ENCODE results near the gene BEX5.
"Not testable (repeated sequence)": the region's sequence is repeated elsewhere in the genome, so short reads cannot be mapped to it uniquely, and the experiment has no call there.

Gene BEX5

DNA sequence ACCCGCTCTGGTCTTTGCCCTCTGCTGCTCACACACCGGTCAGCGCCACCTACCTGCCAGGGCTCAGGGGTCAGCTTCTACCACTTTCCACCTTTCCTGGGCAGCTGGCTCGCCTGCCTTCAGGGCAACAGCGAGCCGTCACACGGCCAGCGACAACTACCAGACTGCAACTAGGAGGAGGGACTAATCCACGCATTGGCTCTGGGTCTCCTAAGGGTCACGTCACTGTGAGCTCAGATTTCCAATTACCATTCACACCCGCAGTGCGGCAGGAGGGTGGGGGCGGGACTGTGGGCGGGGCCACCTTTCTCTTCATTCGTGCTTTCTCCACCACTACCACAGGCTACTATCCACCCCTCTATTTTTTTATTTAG, at the start of gene BEX5:
TSS of gene BEX5 (minus strand) at position 172 of the 374 bp plus-strand sequence. CDS start 1,712 bp downstream, outside the sequence.
- peak; percentile 13 for DNase-seq

DNA sequence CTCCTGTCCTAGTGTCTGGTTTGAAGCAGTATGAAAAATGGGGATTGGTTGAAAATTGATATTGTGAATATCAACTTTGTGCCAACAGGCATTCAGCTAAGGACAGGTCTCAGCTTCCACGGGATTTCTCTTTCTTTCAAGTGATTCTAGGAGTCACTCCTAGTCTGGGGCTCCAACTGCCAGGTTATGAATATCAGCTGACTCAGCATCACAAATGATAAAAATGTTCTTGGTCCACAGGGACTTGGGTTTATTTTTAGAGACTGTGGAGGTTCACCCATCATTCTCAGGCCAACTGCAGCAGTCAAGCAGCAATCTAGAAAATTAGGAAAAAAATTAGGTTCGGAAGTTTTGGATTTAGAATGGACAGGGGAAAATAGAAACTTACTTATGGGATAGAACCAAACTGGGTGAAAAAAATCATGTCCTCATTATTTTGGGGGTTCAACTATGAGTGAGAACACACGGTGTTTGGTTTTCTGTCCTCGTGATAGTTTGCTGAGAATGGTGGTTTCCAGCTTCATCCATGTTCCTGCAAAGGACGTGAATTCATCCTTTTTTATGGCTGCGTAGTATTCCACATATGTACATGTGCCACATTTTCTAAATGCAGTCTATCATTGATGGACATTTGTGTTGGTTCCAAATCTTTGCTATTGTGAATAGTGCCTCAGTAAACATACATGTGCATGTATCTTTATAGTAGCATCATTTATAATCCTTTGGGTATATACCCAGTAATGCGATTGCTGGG, 30.4 kb upstream of the BEX5 start:
- no peak for DNase-seq

DNA sequence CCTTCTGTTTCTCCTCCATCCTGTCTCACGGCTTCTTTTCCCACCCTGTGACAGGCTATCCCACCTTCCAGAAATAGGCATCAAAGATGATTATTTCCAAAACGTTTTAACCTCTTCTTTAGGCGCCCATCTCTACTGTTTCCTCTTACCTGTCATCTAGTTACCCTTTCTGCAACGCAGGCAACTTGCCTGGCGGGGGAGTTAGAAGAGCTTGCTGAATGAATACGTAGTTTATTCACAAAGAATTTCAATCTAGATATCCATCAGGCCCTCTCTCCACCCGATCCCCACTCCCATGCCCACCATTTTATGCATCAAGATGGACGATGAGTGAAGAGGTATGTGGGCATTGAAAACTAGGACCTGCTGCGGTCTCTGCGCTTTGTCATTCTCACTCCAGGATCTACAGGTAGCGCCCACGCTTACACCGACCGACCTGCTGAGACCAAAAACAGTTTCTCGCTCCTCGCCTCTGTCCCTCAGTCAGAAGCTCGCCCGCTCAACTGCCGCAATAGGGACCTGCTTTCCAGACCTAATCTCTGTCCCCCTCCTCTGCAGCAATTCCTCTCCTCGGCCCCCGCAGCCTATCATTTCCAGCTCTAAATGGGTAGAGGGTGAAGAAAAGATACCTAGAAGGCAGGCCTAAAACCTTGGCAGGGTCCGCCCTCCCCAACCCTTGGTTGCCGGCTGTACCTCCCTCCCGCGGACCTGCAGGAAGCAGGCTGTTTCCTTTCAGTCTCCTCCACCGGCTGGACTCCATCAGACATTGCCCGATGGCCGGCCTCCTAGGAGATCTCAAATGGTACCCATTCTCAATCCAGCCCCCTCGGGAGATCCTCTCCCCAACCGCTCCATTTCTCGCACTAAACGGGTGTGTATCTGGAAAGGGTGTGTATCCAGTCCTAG, 624 bp downstream of the BEX5 start:
- no peak for DNase-seq

DNA sequence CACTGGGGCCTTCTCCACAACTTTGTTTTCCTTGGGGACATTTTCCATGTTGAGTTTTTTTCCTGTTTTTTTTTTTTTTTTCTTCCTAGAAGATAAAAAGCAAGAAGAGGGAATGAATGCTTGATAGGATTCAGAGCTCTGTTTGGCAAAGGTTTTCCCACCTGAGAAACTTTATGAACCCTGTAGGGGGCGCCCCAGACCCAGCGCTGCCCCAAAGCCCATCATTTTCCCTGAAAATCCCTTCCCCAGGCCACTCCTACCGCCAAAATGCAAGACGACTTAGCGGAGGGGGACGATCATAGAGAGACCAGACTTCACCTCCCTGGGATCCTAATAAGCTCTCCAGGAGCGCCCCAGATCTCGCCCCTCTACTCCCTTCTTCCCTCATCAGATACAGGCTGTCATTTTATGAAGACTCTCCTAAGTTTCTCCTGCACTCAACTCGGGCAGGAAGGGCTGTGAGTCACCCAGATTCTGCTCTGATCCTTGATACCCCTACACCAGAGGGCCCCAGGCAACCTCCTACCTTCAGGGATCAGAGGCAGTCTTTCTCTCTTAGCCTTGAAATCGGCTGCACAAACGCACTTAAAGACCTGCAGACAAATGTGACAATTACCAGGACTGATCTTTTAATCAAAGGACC, 1.4 kb downstream of the BEX5 start:
- no peak for DNase-seq

DNA sequence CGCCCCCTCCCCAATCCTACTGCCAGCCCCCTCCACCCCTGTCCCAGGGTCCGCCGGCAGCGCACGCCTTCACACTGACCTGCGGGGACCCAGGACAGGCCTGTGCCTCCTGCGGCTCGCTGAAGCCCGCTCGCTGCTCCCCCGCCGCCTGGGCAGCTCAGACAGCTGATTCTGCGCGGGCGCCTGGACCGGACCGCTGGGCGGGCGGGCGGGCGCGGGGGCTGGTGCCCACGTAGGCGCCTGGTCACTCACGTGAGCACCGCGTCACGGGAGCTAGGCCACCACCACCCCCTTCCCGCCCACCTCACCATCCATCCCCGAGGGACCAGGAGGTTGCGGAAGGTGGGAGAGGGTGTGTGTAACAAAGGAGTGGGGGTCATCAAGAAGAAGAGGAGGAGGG, 13.5 kb downstream of the BEX5 start, which contains the start of gene TCEAL6:
TSS of gene TCEAL6 (minus strand) at position 208 of the 400 bp plus-strand sequence.
- DNase-seq, result not testable (repeated sequence)

DNA sequence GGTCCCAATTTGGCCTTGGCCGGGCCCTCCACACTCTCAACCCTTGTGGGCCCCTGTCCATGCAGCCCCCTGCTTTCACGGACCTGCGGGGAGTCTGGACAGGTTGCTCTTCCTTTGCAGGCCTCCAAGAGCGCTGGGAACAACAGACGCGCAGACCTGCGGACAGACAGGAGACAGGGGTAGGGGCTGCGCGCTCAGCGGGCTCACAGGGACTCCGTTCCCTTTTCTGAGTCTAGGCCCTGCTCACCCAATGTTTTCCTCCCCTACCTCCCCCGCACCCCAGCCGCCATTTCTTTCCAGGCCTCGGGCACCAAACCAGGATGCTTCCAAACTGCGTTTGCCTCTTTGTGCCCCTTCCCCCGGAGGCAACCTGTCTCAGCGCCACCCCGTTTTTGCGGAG, 14.1 kb downstream of the BEX5 start:
- DNase-seq, result not testable (repeated sequence)

DNA sequence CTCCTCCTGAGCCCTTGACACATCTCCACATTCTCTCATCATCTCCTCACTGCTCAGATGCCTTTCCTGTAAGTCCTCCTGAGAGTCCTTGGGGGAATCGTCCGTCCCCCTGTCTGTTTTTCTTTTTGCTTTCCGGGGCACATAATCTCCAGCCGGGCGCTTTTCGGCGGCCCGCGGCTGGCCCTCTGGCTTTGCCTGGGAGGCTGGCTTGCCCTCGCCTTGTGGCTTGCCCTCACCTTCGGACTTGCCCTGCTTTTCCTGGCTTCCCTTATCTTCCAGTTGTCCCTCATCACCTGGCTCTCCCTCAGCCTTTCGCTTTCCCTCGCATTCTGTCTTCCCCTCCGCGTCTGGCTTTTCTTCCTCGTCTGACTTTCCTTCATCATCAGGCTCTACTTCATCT, 14.9 kb downstream of the BEX5 start:
- not testable (repeated sequence) for DNase-seq

DNA sequence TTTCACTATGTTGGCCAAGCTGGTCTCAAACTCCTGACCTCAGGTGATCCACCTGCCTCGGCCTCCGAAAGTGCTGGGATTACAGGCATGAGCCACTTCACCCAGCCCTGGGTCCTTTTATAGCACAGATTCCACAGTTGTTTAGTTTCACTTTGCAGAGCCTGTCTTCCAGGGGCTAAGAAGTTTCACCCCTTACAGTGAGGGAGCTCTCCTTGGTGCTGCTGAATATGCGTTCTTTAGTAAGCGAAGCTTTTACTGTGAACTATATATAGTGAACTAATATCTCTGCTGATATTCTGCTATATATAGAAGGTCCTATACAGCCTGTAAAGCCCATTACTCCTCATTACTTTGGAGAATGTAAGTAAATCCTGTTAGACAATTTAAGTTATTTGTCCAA, 17.7 kb downstream of the BEX5 start:
- no peak for DNase-seq

DNA sequence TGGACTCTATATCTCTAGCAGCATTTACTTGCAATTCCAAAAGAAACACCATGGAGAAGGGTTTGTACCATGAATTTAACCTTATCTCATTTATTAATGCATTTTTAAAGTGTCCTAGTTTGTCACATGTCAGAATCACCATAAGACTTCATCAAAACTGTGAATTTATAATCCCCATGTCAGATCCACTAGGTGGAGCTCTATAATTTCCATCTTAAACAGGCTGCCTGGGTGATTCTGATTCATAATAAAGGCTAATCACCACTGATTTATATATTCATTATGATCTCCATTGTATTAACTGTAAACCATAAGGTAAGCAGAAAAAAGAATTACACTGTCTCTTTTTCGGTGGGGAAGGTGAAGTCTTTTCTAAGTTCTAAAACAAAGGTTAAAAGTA, 26.3 kb downstream of the BEX5 start:
- DNase-seq, result peak; percentile 11

DNA sequence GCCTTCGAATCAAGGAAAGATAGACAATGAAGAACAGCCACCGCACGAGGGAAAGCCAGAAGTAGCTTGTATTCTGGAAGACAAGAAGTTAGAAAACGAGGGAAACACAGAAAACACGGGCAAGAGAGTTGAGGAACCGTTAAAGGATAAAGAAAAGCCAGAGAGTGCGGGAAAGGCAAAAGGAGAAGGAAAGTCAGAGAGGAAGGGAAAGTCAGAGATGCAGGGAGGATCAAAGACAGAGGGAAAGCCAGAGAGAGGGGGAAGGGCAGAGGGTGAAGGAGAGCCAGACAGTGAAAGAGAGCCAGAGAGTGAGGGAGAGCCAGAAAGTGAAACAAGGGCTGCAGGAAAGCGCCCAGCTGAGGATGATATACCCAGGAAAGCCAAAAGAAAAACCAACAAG, 28.9 kb downstream of the BEX5 start:
- DNase-seq, result no peak

DNA sequence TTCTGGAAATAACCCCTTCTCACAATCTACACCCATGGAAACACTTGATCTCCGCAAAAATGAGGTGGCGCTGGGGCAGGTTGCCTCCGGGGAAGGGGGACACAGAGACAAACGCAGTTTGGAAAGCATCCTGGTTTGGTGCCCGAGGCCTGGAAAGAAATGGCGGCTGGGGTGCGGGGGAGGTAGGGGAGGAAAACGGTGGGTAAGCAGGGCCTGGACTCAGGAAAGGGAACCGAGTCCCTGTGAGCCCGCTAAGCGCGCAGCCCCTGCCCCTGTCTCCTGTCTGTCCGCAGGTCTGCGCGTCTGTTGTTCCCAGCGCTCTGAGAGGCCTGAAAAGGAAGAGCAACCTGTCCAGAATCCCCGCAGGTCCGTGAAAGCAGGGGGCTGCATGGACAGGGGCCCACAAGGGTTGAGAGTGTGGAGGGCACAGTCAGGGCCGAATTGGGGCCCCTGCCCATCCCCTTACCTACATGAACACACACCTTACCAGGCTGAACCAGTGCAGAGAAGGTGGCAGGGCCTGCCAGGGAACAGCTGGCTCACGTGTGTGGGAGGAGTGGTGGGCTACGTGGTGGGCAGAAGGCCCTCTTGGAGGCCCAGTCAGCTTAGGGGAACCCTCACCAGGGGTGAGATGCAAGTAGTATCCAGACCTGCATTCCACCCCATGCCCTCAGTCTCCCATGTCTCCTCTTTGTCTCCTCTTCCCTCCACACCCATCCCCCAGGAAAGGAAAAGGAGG, 29.5 kb downstream of the BEX5 start:
- not testable (repeated sequence) for DNase-seq

DNA sequence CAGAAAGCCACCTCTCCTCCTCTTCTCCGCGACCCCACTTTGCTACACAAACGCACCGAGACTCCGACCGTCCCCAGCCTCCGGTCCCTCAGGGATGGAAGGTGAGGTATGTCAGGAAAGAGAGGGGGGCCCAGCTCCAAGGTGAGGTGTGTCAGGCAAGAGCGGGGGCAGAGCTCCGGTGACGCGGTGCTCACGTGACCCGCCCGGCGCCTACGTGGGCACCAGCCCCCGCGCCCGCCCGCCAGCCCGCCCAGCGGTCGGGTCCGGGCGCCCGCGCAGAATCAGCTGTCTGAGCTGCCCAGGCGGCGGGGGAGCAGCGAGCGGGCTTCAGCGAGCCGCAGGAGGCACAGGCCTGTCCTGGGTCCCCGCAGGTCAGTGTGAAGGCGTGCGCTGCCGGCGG, 30.3 kb downstream of the BEX5 start, which contains the start of gene TCEAL2:
TSS of gene TCEAL2 (plus strand) at position 244 of the 400 bp plus-strand sequence. CDS start 1,152 bp downstream, outside the sequence.
- not testable (repeated sequence) for DNase-seq

DNA sequence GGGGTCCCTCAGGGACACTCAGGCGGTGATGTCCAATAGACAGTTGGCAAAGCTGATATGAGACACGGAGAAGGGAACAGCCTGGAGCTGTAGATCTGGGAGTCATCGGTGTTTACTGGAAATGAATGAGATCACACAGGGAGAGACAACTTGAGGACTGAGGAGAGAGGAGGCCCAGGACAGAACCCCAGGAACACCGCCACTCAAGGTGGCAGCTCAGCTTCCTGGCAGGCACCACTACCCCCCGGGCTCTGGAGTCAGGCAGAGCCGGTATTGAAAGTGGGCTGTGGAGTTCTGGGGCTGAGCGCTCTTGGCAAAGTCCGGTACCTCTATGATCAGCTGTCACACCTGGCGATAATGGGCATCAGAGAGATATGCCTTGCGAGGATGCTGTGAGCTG, 30.8 kb downstream of the BEX5 start:
- not testable (repeated sequence) for DNase-seq

DNA sequence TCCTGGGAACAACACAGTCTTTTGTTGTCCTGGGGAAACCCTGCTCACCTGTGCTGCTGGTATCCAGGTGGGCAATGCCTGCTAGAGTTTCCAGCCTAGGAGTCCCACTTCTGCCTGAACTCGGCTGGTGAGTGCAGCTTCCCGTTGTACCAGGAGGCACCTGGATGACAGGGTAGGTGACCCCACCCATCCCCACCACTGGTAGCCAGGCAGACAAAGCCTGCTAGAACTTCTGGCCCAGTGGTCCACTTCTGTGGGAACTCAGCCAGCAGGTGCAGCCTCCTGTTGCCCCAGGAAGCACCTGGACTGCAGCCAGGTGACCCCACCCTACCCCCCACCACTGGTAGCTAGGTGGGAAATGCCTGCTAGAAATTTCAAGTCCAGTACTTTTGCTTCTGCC, 40.0 kb downstream of the BEX5 start:
- DNase-seq, result no peak

DNA sequence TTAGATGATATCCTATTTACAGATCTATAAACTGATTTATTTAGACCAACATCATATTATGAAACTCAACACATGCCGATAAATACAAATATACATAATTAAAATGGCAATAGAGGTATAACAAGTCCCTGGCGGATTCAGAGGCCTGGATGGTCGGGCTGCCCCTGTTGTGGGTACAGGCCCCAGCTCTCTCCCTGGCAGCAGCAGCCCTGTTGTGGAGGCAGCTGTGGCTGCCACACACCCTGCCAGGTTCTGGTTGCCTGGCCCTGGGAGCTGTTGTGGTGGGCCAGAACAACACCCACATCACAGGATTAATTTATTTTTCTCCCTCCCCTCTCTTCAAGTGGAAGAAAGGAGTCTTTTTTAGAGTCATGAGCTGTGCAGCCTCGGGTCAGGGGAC, 42.4 kb downstream of the BEX5 start:
- no peak for DNase-seq

Data from hematopoietic multipotent progenitor cell treated with erythropoietin and hydrocortisone succinate and interleukin-3 and kit ligand, for 6 days (in vitro differentiated cells).